Measurements from ENCODE around the gene TAS2R60. TPM values are rescaled to one million over a fixed set of nuclear protein-coding genes. Genes with fewer than 3 reads are reported as not detected.

The TAS2R60 gene
- total RNA-seq, 1 experiment from 2014 or later, result not detected

GRCh38 chr7:143458263-143458662 lies 15.0 kb downstream of the TAS2R60 start:
- H3K4me1 ChIP-seq (ENCODE audit: insufficient read depth, low read length), result no peaks in the 10 kb centered on the region
- no peak for TF ChIP-seq CTCF (conservative IDR thresholded peaks at IDR 0.05)
- H3K4me3 Mint-ChIP-seq, result no peak overlapping the region

More at GRCh38 chr7:143458263-143458662, 15.0 kb downstream of the TAS2R60 start:
- Histone ChIP-seq H3K27ac (ENCODE audit: insufficient read length, low read depth, low read length) (no peak overlapping the region), H2BK20ac (ENCODE audit: low read depth, low read length, poor library complexity, severe bottlenecking) (no peak overlapping the region), H3K27me3 (ENCODE audit: insufficient read depth, low read length) (no peaks in the 10 kb centered on the region), H3K9ac (ENCODE audit: extremely low read depth, insufficient read length, low read length) (no peak overlapping the region), H3T11ph (ENCODE audit: low read length) (no peak overlapping the region), H3K56ac (ENCODE audit: insufficient read length, low read depth, low read length) (no peak overlapping the region), H3K79me2 (ENCODE audit: insufficient read depth, low read length) (no peaks in the 10 kb centered on the region), H2BK5ac (ENCODE audit: insufficient read length, low read length) (no peak overlapping the region), H3K18ac (ENCODE audit: insufficient read length, low read depth, low read length) (no peak overlapping the region), H4K8ac (replicated peaks; ENCODE audit: insufficient read length, low read depth, low read length) (no peak overlapping the region), H2AK5ac (ENCODE audit: insufficient read length, low read length) (no peak overlapping the region), H4K91ac (ENCODE audit: insufficient read length, low read depth, low read length) (no peak overlapping the region), H3K4me2 (ENCODE audit: insufficient read depth, insufficient read length, low read length) (no peak overlapping the region), H4K5ac (ENCODE audit: insufficient read length, low read depth, low read length) (no peak overlapping the region), H2AFZ (ENCODE audit: low read length) (no peak overlapping the region), H3K23me2 (ENCODE audit: insufficient read length, low read depth, low read length, poor library complexity, severe bottlenecking) (no peaks in the 10 kb centered on the region), H3K14ac (ENCODE audit: insufficient read depth, low read length) (no peak overlapping the region), H3K23ac (ENCODE audit: insufficient read length, low read depth, low read length) (no peak overlapping the region), H3K4ac (ENCODE audit: low read depth, low read length) (no peak overlapping the region), H2BK120ac (ENCODE audit: low read depth, low read length, poor library complexity, severe bottlenecking) (no peak overlapping the region), H3K79me1 (ENCODE audit: insufficient read depth, low read depth, low read length, poor library complexity, severe bottlenecking) (no peaks in the 10 kb centered on the region), H3K9me3 (ENCODE audit: control insufficient read depth, low read depth, low read length) (peaks cover 7% of the 10 kb centered on the region), H2BK15ac (ENCODE audit: low read depth, low read length) (no peak overlapping the region), H4K20me1 (ENCODE audit: control insufficient read depth, insufficient read depth, insufficient read length) (no peaks in the 10 kb centered on the region), H2BK12ac (ENCODE audit: insufficient read length, low read depth, low read length) (no peak overlapping the region)
- WGBS (ENCODE audit: extremely low coverage, insufficient read length, low lambda C conversion rate), result no CpG with 5 or more reads among the region's 3 CpGs
- Mint-ChIP-seq H3K4me1 (peaks cover 4% of the 10 kb centered on the region in 2 experiments; a peak in 2 of 4 replicates), H3K27me3 (ENCODE audit: low read depth) (no peaks in the 10 kb centered on the region; the same call in 1 of the 2 replicates), H3K36me3 (ENCODE audit: insufficient read depth in 1 of 3, low read depth in 3 of 3) (peaks cover 0 to 22% (median 6%) of the 10 kb centered on the region in 3 experiments; a peak in 5 of 7 replicates), H3K9me3 (peaks cover 11 to 24% of the 10 kb centered on the region in 2 experiments), H3K27ac (no peak overlapping the region)
- no peak for DNase-seq
